ENCODE data around the gene DENND4C. TPM values are rescaled to one million over a fixed set of nuclear protein-coding genes. Genes with fewer than 3 reads are reported as not detected.

The DENND4C gene
- total RNA-seq, 1 experiment from 2014 or later, result 26.6 TPM

DNA sequence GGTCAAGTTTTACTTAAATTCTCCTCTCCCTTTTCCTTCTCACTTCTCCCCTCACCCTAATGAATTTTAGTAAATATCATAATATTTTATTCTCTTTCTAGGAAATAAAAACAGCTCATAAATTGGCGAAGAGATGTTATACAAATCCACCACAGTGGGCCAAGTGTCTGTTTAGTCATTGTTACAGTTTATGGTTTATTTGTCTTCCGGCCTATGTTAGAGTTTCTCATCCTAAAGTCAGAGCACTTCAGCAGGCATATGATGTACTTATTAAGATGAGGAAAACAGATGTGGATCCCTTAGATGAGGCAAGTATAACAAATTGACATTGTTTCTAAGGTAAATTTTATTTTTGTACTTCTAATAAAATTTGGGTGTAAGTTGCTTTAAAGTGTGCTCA, 101.4 kb downstream of the DENND4C start:
- WGBS (ENCODE audit: extremely low coverage, insufficient read length, low lambda C conversion rate), result no CpG with 5 or more reads among the region's 2 CpGs
- H3K4me1 Mint-ChIP-seq, result peaks cover 0 to 3% of the 10 kb centered on the region in 2 experiments; a peak in 1 of 4 replicates

More for the DNA sequence above, 101.4 kb downstream of the DENND4C start:
- TF ChIP-seq, protein P1, sequence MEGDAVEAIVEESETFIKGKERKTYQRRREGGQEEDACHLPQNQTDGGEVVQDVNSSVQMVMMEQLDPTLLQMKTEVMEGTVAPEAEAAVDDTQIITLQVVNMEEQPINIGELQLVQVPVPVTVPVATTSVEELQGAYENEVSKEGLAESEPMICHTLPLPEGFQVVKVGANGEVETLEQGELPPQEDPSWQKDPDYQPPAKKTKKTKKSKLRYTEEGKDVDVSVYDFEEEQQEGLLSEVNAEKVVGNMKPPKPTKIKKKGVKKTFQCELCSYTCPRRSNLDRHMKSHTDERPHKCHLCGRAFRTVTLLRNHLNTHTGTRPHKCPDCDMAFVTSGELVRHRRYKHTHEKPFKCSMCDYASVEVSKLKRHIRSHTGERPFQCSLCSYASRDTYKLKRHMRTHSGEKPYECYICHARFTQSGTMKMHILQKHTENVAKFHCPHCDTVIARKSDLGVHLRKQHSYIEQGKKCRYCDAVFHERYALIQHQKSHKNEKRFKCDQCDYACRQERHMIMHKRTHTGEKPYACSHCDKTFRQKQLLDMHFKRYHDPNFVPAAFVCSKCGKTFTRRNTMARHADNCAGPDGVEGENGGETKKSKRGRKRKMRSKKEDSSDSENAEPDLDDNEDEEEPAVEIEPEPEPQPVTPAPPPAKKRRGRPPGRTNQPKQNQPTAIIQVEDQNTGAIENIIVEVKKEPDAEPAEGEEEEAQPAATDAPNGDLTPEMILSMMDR (conservative IDR thresholded peaks at IDR 0.05), result no peak
- no peaks in the 10 kb centered on the region for H3K9me3 Mint-ChIP-seq
- Histone ChIP-seq H2AK5ac (ENCODE audit: insufficient read length, low read length) (no peak overlapping the region), H4K91ac (ENCODE audit: insufficient read length, low read depth, low read length) (no peak overlapping the region), H4K8ac (replicated peaks; ENCODE audit: insufficient read length, low read depth, low read length) (no peak overlapping the region), H3K18ac (ENCODE audit: insufficient read length, low read depth, low read length) (no peak overlapping the region), H2BK20ac (ENCODE audit: low read depth, low read length, poor library complexity, severe bottlenecking) (no peak overlapping the region), H2BK120ac (ENCODE audit: low read depth, low read length, poor library complexity, severe bottlenecking) (no peak overlapping the region), H3K56ac (ENCODE audit: insufficient read length, low read depth, low read length) (no peak overlapping the region), H3K9ac (ENCODE audit: extremely low read depth, insufficient read length, low read length) (no peak overlapping the region), H2BK15ac (ENCODE audit: low read depth, low read length) (no peak overlapping the region), H3K4me2 (ENCODE audit: insufficient read depth, insufficient read length, low read length) (no peak overlapping the region), H3T11ph (ENCODE audit: low read length) (no peak overlapping the region), H3K27me3 (ENCODE audit: insufficient read depth, low read length) (no peaks in the 10 kb centered on the region), H2BK12ac (ENCODE audit: insufficient read length, low read depth, low read length) (no peak overlapping the region), H2BK5ac (ENCODE audit: insufficient read length, low read length) (no peak overlapping the region), H4K5ac (ENCODE audit: insufficient read length, low read depth, low read length) (no peak overlapping the region), H3K23ac (ENCODE audit: insufficient read length, low read depth, low read length) (no peak overlapping the region), H3K79me1 (ENCODE audit: insufficient read depth, low read depth, low read length, poor library complexity, severe bottlenecking) (no peaks in the 10 kb centered on the region), H3K27ac (ENCODE audit: insufficient read length, low read depth, low read length) (no peak overlapping the region), H3K14ac (ENCODE audit: insufficient read depth, low read length) (no peak overlapping the region), H4K20me1 (ENCODE audit: control insufficient read depth, insufficient read depth, insufficient read length) (no peaks in the 10 kb centered on the region), H3K79me2 (ENCODE audit: insufficient read depth, low read length) (no peaks in the 10 kb centered on the region), H3K9me3 (ENCODE audit: control insufficient read depth, low read depth, low read length) (no peaks in the 10 kb centered on the region), H3K4ac (ENCODE audit: low read depth, low read length) (no peak overlapping the region), H3K4me1 (ENCODE audit: insufficient read depth, low read length) (no peaks in the 10 kb centered on the region), H3K23me2 (ENCODE audit: insufficient read length, low read depth, low read length, poor library complexity, severe bottlenecking) (no peaks in the 10 kb centered on the region), H2AFZ (ENCODE audit: low read length) (no peak overlapping the region)
- H3K4me3 Mint-ChIP-seq, result no peak overlapping the region
- H3K27me3 Mint-ChIP-seq (ENCODE audit: low read depth), result no peaks in the 10 kb centered on the region
- DNase-seq, result no peak
- H3K36me3 Mint-ChIP-seq (ENCODE audit: insufficient read depth in 1 of 3, low read depth in 3 of 3), result peaks cover 3 to 42% (median 17%) of the 10 kb centered on the region in 3 experiments; a peak in 6 of 7 replicates
- H3K27ac Mint-ChIP-seq, result no peak overlapping the region

Data from H9 (cell line).